ENCODE results near the gene DYRK3.

- TF ChIP-seq CTCF (optimal IDR thresholded peaks at IDR 0.05 in 1 of 3, IDR thresholded peaks at IDR 0.05 in 1 of 3, conservative IDR thresholded peaks at IDR 0.05 in 1 of 3; ENCODE audit: extremely low read depth in 1 of 3, insufficient read depth in 2 of 3, low read length in 3 of 3) (no peak), EZH2 (IDR thresholded peaks at IDR 0.05; ENCODE audit: low read length) (no peak)
Observed at GRCh38 chr1:206687915-206688442, 52.6 kb downstream of the DYRK3 start.

Data from keratinocyte (primary cell).